Fibroblast of lung (primary cell): ENCODE results near the gene CCDC74B. TPM values are rescaled to one million over a fixed set of nuclear protein-coding genes. Genes with fewer than 3 reads are reported as not detected.
"Not testable (repeated sequence)": the region's sequence is repeated elsewhere in the genome, so short reads cannot be mapped to it uniquely, and the experiment has no call there.

ENCODE experiments used
- DNase-seq, 2 donors: peaks; one replicate each; pipeline versions ENCODE4 v3.0.0 to v3.0.0-alpha.2; 2010; ENCODE audit warnings: low read depth in 2 of 2
- H2AFZ ChIP-seq: 2 replicates; pipeline ENCODE4 v1.5.1; 2012; ENCODE audit warnings: low read length, control low read depth, inconsistent platforms
- H3K27ac ChIP-seq: 2 replicates; pipeline ENCODE4 v1.5.1; 2011; ENCODE audit warnings: low read length, control low read depth; ENCODE audit not compliant: insufficient read depth
- H3K27me3 ChIP-seq: 2 replicates; pipeline ENCODE4 v1.5.1; 2011; ENCODE audit warnings: mild to moderate bottlenecking, low read length; ENCODE audit not compliant: control insufficient read depth, insufficient read depth
- H3K36me3 ChIP-seq: 2 replicates; pipeline ENCODE4 v1.5.1; 2011; ENCODE audit warnings: low read length; ENCODE audit not compliant: control insufficient read depth, insufficient read depth
- H3K4me1 ChIP-seq: 2 replicates; pipeline ENCODE4 v1.5.1; 2011; ENCODE audit warnings: low read length; ENCODE audit not compliant: control insufficient read depth, insufficient read depth; ENCODE audit errors: extremely low read depth
- H3K4me2 ChIP-seq: 2 replicates; pipeline ENCODE4 v1.5.1; 2011; ENCODE audit warnings: low read length, control low read depth; ENCODE audit not compliant: insufficient read depth; ENCODE audit errors: extremely low read depth
- H3K4me3 ChIP-seq, 4 experiments: fragments of 200-600 bp in 1 of 4; sonication (generic) in 1 of 4; replicated peaks in 1 of 4; 2 replicates each; pipeline ENCODE4 v1.5.1; 2011 to 2016; ENCODE audit warnings: low read length in 4 of 4, low read depth in 3 of 4, mild to moderate bottlenecking in 3 of 4, control low read depth in 2 of 4, inconsistent platforms in 1 of 4, mixed read lengths in 1 of 4; ENCODE audit not compliant: insufficient read depth in 1 of 4; ENCODE audit errors: control extremely low read depth in 1 of 4
- H3K79me2 ChIP-seq: 2 replicates; pipeline ENCODE4 v1.5.1; 2012; ENCODE audit warnings: mild to moderate bottlenecking, low read length, inconsistent platforms; ENCODE audit not compliant: control insufficient read depth, insufficient read depth
- H3K9ac ChIP-seq: 2 replicates; pipeline ENCODE4 v1.5.1; 2011; ENCODE audit warnings: mild to moderate bottlenecking, low read length, control low read depth; ENCODE audit not compliant: insufficient read depth
- H3K9me3 ChIP-seq: 2 replicates; pipeline ENCODE4 v1.5.1; 2012; ENCODE audit warnings: low read depth, low read length; ENCODE audit not compliant: control insufficient read depth, insufficient read depth
- H4K20me1 ChIP-seq: 2 replicates; pipeline ENCODE4 v1.5.1; 2011; ENCODE audit warnings: low read length; ENCODE audit not compliant: control insufficient read depth, insufficient read depth; ENCODE audit errors: extremely low read depth
- CTCF ChIP-seq, 2 donors: IDR thresholded peaks in 1 of 2; conservative IDR thresholded peaks in 1 of 2; 1 replicate in 1 of 2; 2 replicates in 1 of 2; pipeline ENCODE4 v1.5.1; 2011 to 2012; ENCODE audit warnings: low read length in 2 of 2, control low read depth in 1 of 2, inconsistent platforms in 1 of 2, low read depth in 1 of 2, mild to moderate bottlenecking in 1 of 2
- EZH2 ChIP-seq: IDR thresholded peaks from 2 replicates; pipeline ENCODE4 v1.5.1; 2012; ENCODE audit warnings: low read length, control low read depth, mild to moderate bottlenecking; ENCODE audit errors: missing control alignments
- polyA plus RNA-seq, 2 donors: library from polyadenylated mRNA; depleted of rRNA in 1 of 2; stranded (reverse) in 1 of 2; unstranded in 1 of 2; fragments of >200 nt; gene quantifications; 2 replicates each; pipeline ENCODE4 v1.2.1, GENCODE V29; 2011 to 2012; ENCODE audit warnings: missing spikeins in 1 of 2
- total RNA-seq: library from RNA; depleted of rRNA; stranded (reverse); fragments of >200 nt; gene quantifications from 2 replicates; pipeline ENCODE4 v1.2.1, GENCODE V29; 2014

CCDC74B gene
- total and polyA plus RNA-seq, 2 donors (not counting 1 experiment from before 2014, with no cell fraction given), result 1.8 to 2.0 TPM

- Histone ChIP-seq H2AFZ (no peak overlapping the region), H4K20me1 (no peaks in the 10 kb centered on the region), H3K9me3 (no peaks in the 10 kb centered on the region), H3K9ac (no peak overlapping the region), H3K4me1 (no peaks in the 10 kb centered on the region), H3K36me3 (peaks cover 6% of the 10 kb centered on the region), H3K4me2 (no peak overlapping the region), H3K27me3 (no peaks in the 10 kb centered on the region), H3K79me2 (peaks cover 25% of the 10 kb centered on the region), H3K27ac (no peak overlapping the region), H3K4me3 (no peak overlapping the region)
- TF ChIP-seq EZH2 (no peak), CTCF (conservative IDR thresholded peaks at IDR 0.05 in 1 of 2, IDR thresholded peaks at IDR 0.05 in 1 of 2; ENCODE audit: low read depth in 1 of 2, low read length in 2 of 2) (no peak)
- no peak for DNase-seq
Observed at GRCh38 chr2:130185896-130186295, 41.0 kb upstream of the CCDC74B start.

- no peak overlapping the region for H3K9ac ChIP-seq
- H2AFZ ChIP-seq, result no peak overlapping the region
- no peaks in the 10 kb centered on the region for H4K20me1 ChIP-seq
- no peak overlapping the region for H3K4me2 ChIP-seq
- peaks cover 2% of the 10 kb centered on the region for H3K4me1 ChIP-seq
- H3K9me3 ChIP-seq, result no peaks in the 10 kb centered on the region
- no peaks in the 10 kb centered on the region for H3K27me3 ChIP-seq
- TF ChIP-seq EZH2 (no peak), CTCF (conservative IDR thresholded peaks at IDR 0.05 in 1 of 2, IDR thresholded peaks at IDR 0.05 in 1 of 2; ENCODE audit: low read depth in 1 of 2, low read length in 2 of 2) (no peak)
- peaks cover 6% of the 10 kb centered on the region for H3K36me3 ChIP-seq
- H3K27ac ChIP-seq, result no peak overlapping the region
- H3K79me2 ChIP-seq, result peaks cover 29% of the 10 kb centered on the region
- no peak for DNase-seq
- H3K4me3 ChIP-seq, result no peak overlapping the region
Observed at GRCh38 chr2:130185436-130185835, 40.5 kb upstream of the CCDC74B start.

GRCh38 chr2:130183512-130184373 lies 38.8 kb upstream of the CCDC74B start:
- no peak for TF ChIP-seq EZH2
- no peak for TF ChIP-seq CTCF (conservative IDR thresholded peaks at IDR 0.05 in 1 of 2, IDR thresholded peaks at IDR 0.05 in 1 of 2; ENCODE audit: low read depth in 1 of 2, low read length in 2 of 2)
- Histone ChIP-seq H4K20me1 (no peaks in the 10 kb centered on the region), H3K4me3 (peak overlapping the region; percentile 21 to 88 (median 60)), H3K27ac (peak overlapping the region; percentile 61), H3K27me3 (no peaks in the 10 kb centered on the region), H3K9ac (no peak overlapping the region), H3K4me1 (peaks cover 2% of the 10 kb centered on the region), H2AFZ (no peak overlapping the region), H3K79me2 (peaks cover 46% of the 10 kb centered on the region), H3K9me3 (no peaks in the 10 kb centered on the region), H3K4me2 (peak overlapping the region; percentile 83), H3K36me3 (peaks cover 6% of the 10 kb centered on the region)
- DNase-seq, result peak; percentile 33 to 39

- peak overlapping the region; percentile 83 for H3K4me2 ChIP-seq
- H3K79me2 ChIP-seq, result peaks cover 50% of the 10 kb centered on the region
- not testable (repeated sequence) for H3K9me3 ChIP-seq, H3K36me3 ChIP-seq, H3K27me3 ChIP-seq, H3K4me1 ChIP-seq, H4K20me1 ChIP-seq
- peak overlapping the region; percentile 61 for H3K27ac ChIP-seq
- peak overlapping the region; percentile 31 for H2AFZ ChIP-seq
- peak overlapping the region; percentile 57 to 88 (median 62) for H3K4me3 ChIP-seq
- peak; percentile 13 to 20 for DNase-seq
- peak overlapping the region; percentile 36 for H3K9ac ChIP-seq
Observed at GRCh38 chr2:130182826-130183511, 38.1 kb upstream of the CCDC74B start.
